GM18511 (cell line): ENCODE results near the gene CEP70.
"Not testable (repeated sequence)": the region's sequence is repeated elsewhere in the genome, so short reads cannot be mapped to it uniquely, and the experiment has no call there.

Source experiments
- ATAC-seq: cut with Tn5 transposase; IDR thresholded peaks from one replicate; pipeline ENCODE4 v1.9.1; 2021; ENCODE audit warnings: mild to moderate bottlenecking, moderate library complexity; ENCODE audit not compliant: unreplicated experiment

CEP70 gene

DNA sequence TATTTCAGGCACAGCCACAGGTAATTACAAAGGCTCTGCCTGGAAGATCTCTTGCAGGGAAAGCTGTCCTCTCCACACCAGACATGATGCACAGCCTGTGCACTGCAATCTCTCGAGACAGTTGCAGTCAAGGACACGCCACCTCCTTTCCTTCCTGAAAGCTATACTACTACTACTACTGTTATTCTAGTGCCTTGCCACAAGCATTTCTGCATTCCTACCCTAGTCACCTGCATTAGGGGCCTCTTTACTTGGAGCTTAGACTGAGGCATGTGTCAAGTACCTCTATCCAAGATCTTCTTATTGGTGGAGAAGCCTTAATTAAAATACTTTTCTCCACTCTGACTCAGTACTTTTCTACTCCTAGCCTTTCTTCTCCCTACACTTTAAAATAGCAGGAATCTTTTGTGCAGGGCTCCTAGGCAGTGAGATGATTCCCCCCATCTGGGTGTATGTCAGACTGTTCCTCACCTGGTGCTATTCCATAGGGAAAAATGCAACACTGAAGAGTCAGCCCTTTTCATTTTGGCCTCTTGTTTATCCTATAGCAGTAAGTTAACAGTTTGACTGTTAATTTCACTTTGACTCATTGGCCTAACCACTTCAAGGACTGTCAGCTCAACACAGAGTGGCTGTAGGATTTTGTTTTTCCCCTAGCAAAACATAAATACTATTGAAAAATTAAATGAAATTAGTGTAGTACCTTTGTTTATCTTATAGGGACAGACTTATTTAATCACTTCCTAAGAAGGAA, 80.8 kb downstream of the CEP70 start:
- peak; percentile 86 for ATAC-seq

DNA sequence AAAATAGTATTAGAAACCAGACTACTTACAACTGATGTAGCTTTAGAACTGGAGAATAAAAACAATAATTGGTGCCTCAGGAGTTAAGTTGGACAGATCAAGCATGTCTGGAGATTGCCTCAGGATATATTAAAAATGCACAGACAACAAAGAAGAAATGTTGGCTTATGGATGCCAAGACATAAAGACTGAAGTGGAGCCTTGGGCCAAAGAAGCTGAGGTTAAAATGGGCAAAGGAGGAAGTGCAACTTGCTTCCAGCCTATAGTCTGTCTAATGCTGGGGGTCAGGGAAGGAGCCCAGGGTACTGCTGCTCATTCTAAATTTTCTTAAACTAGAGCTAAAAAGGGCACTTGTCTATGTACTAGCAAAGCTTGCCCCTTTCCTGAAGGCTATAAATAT, 82.1 kb downstream of the CEP70 start:
- no peak for ATAC-seq

DNA sequence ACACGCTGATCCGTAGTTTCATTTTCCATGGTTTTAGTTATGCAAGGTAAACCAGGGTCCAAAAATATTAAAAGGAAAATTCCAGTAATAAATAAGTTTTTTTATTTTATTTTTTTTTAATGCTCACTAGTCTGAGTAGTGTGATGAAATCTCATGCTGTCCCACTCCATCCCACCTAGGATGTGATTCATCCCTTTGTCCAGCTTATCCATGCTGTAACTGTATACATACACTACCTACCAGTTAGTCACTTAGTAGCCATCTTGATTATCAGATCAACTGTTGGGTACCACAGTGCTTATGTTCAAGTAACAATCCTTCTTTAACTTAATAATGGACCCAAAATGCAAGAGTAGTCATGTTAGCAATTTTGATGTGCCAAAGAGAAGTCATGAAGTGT, 84.5 kb downstream of the CEP70 start:
- no peak for ATAC-seq

DNA sequence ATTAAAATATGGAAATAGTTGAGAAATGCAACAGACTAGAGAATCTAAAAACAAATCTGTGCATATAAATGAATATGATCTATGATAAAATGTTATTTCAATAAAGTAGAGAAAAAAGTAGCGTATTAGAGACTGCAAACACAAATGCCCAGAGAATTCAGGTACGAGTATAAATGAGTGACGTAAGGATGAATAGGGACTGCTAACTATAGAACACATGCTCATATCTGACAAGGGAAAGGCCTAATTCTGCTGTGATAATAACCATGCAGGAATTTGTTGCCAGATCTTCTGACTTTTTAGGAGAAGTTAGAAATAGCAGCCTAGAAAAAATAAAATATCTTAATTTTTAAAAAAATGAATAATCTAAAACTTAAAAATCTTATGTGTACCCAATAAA, 86.5 kb downstream of the CEP70 start:
- ATAC-seq = no peak

DNA sequence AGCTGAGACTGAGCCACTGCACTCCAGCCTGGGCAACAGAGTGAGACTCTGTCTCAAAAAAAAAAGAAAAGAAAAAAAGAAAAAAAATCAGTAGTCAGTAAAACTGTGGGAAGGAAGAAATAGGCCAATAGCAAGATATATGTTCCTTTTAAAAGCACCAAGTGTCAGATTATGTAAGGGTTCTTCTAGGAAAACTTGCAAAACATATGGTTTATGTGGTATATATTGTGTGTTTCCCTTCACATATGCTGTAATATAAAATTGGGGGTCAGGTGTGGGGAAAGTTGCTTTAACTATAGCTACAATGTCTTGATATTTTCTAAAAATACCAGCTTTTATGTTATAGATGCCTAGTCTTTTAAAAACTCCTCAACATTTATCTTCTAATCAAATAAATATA, 95.1 kb downstream of the CEP70 start:
- no peak for ATAC-seq

DNA sequence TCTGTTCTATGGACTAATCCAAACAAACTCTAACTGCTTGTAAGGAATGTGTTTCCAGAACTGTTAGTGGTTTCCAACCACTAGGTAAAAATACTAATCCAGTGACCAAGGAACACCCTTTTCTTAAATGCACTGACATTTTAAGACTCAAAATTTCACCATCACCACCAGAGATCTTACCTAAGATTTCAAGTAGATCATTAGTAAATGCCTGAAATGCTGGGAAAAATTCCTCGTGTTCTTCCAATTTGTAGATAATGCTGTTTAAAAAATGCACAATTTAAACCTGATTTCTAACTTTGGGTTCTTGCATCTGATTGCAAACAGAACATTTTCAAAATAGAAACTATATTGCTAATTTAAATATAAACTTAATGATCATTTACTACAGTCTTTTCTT, 96.2 kb downstream of the CEP70 start:
- no peak for ATAC-seq

DNA sequence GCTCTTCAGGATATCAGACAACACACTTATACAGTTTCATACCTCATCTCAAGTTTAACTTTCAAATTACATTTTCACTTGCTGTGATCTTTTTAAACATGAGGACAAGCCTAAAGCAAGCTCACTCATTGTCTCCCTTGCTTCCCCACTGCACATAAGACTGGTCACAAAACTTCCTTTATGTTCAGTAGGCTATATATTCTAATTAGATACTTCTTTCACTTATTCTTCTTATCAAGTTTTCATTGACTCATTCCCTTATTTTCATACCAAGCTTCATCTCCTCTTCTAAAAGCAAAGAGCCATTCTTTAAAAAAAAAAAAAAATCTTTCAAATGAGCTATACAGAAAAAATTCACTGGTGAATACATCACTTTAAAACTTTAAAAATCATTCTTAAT, 97.0 kb downstream of the CEP70 start:
- no peak for ATAC-seq

DNA sequence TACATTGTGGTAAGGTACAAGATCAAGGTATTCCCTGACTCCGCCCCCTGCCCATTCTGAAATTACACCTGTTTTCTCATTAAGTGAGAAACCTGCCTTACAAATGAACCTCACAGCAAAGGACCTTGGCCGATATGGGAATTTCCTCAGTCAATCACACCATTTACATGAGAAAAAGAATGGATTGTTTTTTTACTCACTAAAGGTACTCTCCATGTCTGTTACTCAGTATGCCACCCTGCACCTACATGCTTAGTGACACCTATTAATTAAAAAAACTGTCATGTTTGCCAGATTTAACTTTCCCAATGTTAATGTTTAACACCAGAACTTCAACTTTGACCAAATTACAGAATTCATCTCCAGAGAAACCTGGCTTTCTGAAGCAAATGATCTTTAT, 97.6 kb downstream of the CEP70 start:
- no peak for ATAC-seq

DNA sequence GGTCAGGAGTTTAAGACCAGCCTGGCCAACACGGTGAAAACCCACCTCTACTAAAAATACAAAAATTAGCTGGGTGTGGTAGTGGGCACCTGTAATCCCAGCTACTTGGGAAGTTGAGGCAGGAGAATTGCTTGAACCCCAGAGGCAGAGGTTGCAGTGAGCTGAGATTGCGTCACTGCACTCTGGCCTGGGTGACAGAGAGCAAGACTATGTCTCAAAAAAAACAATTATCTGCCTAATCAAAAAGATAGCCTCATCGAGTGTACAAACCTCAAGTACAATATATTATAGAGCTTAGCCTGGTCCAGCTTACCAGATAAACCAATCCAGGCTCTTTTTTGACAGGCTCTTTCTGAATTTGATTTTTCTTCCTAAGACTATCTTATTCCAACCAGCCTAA, 98.4 kb downstream of the CEP70 start:
- ATAC-seq = not testable (repeated sequence)

DNA sequence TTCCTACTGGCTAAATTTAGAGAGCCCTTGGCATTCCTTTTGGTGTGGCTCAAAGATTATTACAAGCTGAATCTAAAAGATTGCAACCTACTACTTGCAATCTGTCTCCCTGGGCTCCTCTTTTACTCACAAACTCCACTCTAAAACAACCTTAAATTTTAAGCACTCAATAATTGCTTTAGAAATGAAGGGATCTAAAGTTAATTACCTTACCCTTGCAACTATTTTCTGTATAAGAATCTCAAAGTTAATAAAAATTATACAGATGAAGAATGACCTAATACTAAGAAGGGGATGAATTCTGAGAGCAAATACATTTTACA, 99.5 kb downstream of the CEP70 start:
- no peak for ATAC-seq

DNA sequence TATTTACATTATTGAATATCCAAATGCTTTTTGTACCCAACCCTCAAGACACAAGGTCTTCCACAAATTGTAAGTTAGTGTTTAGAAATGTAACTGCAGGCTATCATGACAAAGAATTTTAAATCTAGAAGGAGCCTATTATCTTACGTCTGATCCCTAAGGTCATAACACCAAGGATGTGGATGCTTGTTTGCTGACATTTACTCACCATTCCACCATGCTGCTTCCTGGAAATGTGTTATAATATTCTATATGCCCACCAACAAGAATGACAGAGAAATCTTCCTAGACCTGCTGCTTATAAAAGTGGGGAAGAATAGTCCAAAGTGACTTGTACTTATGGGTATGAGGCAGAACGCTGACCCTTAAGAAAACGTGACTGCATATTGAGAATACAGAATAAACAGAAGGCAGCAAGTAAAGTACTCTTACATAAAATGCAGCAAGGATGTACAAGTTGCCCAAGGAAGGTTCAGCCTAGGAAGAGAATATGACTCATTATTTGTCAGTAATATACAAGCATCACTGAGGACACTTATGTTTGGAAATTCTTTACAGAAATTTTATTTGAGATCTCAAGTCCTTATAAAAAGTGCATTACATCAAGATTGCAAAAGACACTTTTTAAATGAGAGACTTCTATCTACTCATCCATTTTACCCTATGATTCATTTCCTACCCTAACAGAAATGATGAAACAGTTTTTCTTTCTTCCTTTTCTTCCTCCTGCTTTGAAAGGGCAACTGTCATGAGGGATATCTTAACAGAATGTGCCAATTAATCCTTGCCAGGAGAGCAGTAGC, 100.1 kb downstream of the CEP70 start:
- no peak for ATAC-seq

DNA sequence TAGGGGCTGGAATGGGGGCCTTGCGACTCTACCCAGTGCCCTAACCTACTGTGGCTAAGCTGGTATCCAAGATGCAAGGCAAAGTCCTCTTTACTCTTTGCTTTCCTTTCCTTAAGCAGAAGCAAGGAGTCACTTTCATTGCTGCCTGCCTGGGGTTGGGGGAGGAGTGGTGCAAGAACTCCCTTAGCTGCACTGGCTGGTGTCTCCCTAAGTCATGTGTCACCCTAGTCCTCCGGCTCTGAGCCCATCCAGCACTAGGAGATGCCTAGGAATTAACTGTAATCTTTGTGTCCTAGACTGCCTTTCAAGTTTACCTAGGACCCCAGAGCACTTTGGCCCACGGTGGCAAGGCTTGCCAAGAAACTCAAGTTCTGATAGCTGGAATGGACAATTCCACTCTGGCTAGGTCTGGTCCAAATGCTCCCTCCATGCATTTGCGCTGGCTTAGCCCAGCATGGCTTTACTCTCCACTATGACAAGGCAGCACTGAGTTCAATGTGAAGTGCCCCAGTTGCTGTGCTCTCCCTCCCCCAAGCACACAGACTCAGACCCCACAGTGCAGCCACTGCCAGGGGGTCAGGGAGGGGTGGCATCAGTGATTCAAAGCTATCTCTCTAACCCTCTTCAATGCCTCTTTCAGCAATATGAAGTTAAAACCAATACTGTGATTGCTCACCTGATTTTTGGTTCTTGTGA, 100.9 kb downstream of the CEP70 start:
- ATAC-seq = no peak

DNA sequence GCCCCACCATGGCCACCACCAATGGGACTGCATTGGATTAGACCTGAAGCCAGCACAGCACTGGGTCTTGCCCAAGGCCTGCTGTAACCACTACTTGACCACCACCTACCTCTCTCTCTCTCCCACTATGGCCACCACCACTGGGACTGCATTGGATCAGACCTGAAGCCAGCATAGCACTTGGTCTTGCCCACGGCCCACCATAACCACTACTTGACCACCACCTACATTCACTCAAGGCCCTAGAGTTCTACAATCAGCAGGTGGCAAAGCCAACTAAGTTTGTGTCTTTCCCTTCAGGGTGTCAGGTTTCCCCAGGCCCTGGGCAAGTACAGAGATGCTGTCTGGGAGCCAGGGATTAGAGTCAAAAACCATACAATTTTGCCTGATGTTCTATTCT, 102.1 kb downstream of the CEP70 start:
- ATAC-seq = no peak

DNA sequence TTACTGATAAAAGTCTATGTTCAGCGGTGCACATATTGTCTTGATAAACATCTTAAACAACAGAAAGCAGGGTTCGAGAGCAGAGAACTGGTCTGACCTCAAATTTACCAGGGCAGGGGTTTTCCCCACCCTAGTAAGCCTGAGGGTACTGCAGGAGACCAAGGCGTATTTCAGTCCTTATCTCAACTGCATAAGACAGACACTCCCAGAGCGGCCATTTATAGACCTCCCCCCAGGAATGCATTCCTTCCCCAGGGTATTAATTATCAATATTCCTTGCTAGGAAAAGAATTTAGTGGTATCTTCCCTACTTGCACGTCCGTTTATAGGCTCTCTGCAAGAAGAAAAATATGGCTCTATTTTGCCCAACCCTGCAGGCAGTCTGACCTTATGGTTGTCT, 107.5 kb downstream of the CEP70 start:
- ATAC-seq = not testable (repeated sequence)

DNA sequence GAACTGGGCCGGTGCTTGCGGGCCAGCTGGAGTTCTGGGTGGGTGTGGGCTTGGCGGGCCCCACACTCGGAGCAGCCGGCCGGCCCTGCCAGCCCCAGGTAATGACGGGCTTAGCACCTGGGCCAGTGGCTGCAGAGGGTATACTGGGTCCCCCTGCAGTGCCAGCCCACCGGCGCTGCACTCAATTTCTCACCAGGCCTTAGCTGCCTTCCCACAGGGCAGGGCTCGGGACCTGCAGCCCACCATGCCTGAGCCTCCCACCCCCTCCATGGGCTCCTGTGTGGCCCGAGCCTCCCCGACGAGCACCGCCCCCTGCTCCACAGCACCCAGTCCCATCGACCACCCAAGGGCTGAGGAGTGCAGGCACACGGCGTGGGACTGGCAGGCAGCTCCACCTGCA, 109.4 kb downstream of the CEP70 start:
- not testable (repeated sequence) for ATAC-seq

DNA sequence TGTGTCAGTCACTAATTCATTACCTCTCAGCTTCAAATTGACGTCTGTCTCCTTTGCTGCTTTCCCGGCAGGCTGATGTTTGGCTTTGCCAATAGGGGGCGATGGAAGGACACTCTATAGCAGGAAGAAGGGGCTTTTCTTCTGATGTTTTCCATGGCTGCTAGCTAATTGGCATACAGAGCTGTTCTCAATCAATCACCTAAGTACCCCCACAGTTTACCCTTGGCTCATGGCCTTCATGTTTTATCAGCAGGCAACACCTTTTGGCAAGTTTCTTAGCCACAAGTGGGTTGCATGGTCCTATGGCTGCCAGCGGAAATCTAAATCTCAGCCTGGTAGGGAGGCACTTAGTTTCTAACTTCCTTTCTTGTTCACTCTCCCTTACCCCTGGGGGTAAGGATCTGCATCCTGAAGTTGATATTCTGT, 114.6 kb downstream of the CEP70 start:
- peak; percentile 63 for ATAC-seq

DNA sequence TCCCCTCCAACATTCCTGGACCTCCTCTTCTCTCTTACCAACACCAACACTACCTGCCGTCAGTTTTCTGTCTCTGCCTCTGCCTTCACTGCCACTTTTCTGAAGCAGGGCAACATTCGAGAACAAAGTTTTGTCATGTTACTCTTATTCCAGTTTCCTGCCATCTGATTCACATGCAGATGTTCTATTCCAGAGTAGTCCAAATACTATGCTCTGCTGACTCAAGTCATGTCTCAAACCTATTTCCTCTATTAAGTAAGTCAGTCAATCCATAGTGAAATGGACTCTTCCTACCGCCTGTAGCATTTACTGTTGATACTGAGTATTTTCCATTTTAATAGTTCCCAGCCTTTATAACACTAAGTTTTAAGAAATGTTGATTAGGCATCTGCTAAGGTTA, 116.3 kb downstream of the CEP70 start:
- no peak for ATAC-seq

DNA sequence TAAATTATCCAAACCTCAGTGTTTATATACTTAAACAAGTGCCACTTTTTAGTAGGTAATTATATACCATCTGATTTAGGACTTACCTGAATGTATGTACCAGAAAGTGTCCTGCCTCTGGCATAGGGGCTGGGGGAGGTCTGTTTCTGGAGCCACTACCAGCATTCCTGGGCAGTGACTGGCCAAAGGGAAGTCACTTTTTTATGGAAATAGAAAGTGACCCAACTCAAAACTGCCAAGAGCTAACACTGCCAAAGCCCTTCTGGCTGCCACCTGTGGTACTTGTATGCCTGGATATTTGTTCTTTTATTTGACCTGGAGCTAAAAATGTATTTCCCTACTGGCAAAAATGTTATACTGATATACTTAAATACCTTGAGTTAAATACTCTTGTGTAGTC, 116.9 kb downstream of the CEP70 start:
- no peak for ATAC-seq

DNA sequence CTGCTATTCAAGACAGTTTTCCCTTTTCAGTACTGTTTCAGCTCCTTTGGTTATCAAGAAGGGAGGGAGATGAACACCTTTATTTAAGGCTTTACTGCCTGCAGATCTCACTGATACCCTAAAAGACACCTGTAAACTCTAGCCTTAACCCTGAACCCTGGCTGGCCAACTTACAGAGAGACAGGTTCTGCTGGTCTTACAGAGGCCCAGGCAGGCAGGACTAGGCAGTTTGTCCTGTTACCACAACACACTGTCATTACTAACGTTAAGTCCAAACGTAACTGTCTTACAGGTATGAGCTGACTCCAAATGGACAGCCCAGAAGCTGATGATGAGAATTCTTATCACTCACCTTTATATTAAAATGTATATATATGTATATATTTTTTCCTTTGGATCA, 117.5 kb downstream of the CEP70 start:
- ATAC-seq = no peak

DNA sequence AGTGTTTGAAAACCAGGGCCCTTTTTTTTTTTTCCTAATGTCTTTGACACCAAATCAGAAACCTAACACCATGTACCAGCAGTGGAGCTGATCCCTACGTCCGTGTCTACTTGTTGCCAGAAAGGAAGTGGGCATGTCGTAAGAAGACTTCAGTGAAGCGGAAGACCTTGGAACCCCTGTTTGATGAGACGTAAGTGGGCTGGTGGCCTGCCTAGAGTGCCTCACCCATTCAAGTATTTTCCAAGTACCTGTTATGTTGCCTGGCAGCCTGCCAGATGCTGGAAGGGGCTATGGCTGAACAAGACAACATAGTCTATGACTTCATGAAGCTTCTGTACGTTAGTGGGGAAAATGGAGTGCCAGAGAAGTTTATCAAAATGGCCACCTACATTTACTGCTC, 119.9 kb downstream of the CEP70 start:
- ATAC-seq = no peak

DNA sequence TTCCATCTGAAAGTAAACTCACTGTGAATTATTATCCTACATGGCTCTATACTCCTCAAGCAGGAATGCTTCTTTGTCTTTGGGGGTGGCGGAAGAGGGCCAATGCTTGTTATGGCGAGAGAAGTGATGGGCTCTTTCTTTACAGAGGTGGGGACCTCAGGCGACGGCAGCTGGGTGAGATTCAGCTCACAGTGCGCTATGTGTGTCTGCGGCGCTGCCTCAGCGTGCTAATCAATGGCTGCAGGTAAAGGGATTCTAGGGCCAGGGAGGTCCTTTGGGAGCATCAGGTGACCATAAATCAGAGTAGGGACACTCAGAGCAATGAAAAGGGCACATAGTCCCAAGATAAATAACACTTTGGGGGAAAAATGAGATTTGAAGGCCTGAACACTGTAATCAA, 120.7 kb downstream of the CEP70 start:
- no peak for ATAC-seq
